GM13977 (cell line): ENCODE results near the gene IL1R2.

ENCODE experiments used
- DNase-seq: peaks from one replicate; pipeline ENCODE4 v3.0.0; 2012; ENCODE audit warnings: low spot score
- in situ Hi-C: fragments of 300-500 bp; cut with MboI; formaldehyde crosslinking; loops from one replicate; pipeline ENCODE4 v1.12.0; 2022; ENCODE audit warnings: low sequenced_read_pairs, low pct_unique_long_range_greater_than_20kb, mixed read lengths, inconsistent platforms; ENCODE audit not compliant: unreplicated experiment
- TF ChIP-seq, protein P1 (sequence below): IDR thresholded peaks from 2 replicates; pipeline ENCODE4 v1.5.1; 2012; ENCODE audit warnings: mild to moderate bottlenecking, control low read depth; ENCODE audit not compliant: insufficient read depth; ENCODE audit errors: extremely low read depth, missing control alignments

Gene IL1R2, protein sequence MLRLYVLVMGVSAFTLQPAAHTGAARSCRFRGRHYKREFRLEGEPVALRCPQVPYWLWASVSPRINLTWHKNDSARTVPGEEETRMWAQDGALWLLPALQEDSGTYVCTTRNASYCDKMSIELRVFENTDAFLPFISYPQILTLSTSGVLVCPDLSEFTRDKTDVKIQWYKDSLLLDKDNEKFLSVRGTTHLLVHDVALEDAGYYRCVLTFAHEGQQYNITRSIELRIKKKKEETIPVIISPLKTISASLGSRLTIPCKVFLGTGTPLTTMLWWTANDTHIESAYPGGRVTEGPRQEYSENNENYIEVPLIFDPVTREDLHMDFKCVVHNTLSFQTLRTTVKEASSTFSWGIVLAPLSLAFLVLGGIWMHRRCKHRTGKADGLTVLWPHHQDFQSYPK

DNA sequence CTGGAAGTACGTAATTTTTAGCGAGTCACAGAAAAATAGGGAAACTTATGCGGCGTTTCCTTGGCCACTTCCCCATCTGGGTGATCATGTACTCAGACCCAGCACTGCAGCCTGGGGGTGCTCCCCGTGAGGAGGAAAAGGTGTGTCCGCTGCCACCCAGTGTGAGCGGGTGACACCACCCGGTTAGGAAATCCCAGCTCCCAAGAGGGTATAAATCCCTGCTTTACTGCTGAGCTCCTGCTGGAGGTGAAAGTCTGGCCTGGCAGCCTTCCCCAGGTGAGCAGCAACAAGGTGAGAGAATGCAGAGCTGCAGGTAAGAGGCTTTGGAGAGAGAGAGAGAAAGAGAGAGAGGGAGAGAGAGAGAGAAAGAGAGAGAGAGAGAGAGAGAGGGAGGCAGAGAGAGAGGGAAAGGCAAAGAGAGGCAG lies at the start of gene IL1R2:
IL1R2 (plus strand) TSS at position 240 of the 425 bp plus-strand sequence. CDS start 16,616 bp downstream, outside the sequence.
- TF ChIP-seq, protein P1, sequence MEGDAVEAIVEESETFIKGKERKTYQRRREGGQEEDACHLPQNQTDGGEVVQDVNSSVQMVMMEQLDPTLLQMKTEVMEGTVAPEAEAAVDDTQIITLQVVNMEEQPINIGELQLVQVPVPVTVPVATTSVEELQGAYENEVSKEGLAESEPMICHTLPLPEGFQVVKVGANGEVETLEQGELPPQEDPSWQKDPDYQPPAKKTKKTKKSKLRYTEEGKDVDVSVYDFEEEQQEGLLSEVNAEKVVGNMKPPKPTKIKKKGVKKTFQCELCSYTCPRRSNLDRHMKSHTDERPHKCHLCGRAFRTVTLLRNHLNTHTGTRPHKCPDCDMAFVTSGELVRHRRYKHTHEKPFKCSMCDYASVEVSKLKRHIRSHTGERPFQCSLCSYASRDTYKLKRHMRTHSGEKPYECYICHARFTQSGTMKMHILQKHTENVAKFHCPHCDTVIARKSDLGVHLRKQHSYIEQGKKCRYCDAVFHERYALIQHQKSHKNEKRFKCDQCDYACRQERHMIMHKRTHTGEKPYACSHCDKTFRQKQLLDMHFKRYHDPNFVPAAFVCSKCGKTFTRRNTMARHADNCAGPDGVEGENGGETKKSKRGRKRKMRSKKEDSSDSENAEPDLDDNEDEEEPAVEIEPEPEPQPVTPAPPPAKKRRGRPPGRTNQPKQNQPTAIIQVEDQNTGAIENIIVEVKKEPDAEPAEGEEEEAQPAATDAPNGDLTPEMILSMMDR: no peak
- DNase-seq: no peak
- in situ Hi-C loops: no loop called here

- DNase-seq: no peak
- TF ChIP-seq, protein P1: no peak
- in situ Hi-C loops: no loop called here
Observed at GRCh38 chr2:101942851-101943250, 48.9 kb upstream of the IL1R2 start.

DNA sequence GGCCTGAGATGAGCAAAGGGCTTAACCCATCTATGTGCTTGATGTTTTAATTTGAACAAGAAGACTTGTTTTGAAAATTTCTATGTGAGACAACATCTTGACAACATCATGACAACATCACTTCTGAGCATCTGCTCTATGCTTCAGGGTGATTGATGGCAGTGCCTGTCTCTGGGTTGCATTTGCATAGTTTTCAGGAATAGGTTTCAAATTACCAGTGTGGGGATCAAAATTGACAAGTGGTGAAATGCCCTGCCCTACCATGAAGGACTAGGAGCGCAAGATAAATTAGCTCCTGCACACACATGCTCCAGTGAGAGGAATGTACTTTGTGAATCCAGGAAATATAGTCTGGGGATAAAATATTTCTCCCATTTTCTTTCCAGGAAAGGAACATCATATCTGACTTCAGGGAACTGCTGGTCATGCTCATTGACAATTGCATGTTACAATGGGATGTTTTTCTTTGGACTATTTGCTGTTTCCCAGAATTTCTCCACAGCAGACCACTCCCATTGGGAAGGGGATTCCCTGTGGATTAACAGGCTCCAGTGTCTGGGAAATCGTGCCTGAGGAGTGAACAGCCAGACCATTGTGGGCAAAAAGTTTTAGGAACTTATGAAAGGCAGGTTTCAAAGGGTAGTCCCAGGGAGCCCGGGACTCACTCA lies 45.3 kb upstream of the IL1R2 start:
- in situ Hi-C loops: no loop called here
- TF ChIP-seq, protein P1: no peak
- DNase-seq: no peak

DNA sequence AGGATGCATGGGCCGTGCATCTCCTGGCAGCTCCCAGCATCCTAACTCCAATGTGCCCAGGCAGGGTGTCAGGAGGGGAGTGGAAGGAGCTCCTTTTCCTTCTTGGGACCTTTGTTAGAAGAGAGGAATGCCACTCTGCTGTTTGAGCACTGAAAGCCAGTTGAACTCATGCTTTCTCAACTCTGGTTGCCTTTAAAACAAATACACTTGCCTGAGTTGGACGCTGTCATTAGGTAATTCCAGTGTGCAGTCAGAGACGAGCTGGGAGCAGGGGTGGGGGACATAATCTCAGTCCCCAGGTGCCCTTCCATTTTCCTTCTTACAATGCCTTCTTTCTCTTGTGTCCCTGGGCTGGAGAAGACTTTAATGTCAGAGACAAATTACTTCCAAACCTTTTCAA lies 44.4 kb upstream of the IL1R2 start:
- TF ChIP-seq, protein P1: no peak
- in situ Hi-C loops: no loop called here

GRCh38 chr2:101948625-101949155 lies 43.1 kb upstream of the IL1R2 start:
- no peak for DNase-seq
- TF ChIP-seq, protein P1: no peak
- in situ Hi-C loops: no loop called here

More for the DNA sequence above, 44.4 kb upstream of the IL1R2 start:
- no peak for DNase-seq

- no peak for DNase-seq
- in situ Hi-C loops: no loop called here
- TF ChIP-seq, protein P1: no peak
Observed at GRCh38 chr2:101949304-101949703, 42.5 kb upstream of the IL1R2 start.
